NCI-H2227 treated with DMSO at 0.1 percent for 48 hours (cell line): ENCODE results near the gene SF3B1.

ENCODE experiments used
- DNase-seq: peaks from one replicate; lab custom pipeline; 2025; lab: John Stamatoyannopoulos, UW

The SF3B1 gene

DNA sequence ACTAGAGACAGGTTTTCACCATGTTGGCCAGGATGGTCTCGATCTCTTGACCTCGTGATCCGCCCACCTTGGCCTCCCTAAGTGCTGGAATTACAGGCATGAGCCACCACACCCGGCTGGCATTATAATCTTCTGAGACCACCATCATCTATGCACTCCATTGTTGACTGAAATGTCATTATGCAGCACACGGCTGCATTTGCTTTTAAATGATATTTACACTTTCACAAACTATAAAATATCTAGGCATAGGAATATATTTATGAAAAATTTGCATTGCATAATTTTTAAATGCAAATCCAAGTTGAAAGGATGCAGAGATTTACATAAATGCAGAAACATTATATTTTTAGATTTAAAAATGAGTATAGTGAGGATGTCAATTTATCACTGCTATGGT is 94.2 kb downstream of the SF3B1 start:
- no peak for DNase-seq
